ENCODE measurements around the gene IL17RD. TPM values are rescaled to one million over a fixed set of nuclear protein-coding genes. Genes with fewer than 3 reads are reported as not detected.

The IL17RD gene
- total and polyA plus RNA-seq, 10 of the 15 experiments (the other 5 are each of a cell fraction or from before 2014, with no cell fraction given) = 0.01 to 0.08 (median 0.04) TPM; not detected in 3

DNA sequence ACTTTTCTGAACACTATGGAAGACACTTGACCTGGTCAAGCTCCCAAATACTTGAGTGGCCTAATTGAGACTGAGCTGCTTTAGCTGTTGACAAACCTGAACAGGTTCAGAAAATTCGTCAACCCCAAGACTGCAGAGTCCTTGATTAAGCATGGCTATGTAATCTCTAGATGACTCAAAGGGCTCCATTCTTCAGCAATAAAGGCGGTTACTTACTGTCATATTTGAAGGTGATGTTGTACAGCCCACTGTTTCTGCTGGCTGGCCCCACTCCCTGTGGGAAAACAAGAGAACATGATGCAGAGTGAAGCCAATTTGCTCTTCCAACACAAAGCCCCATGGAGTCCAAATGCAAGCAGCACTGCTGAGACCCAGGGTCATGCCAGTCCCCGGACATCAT lies 45.1 kb downstream of the IL17RD start:
- Histone ChIP-seq H3K4me1 (ENCODE audit: control insufficient read depth, insufficient read depth, low read length) (no peaks in the 10 kb centered on the region), H3K27ac (ENCODE audit: control insufficient read depth, insufficient read depth) (no peak overlapping the region), H3K79me2 (ENCODE audit: control insufficient read depth, insufficient read depth, low read length) (no peaks in the 10 kb centered on the region), H2AFZ (ENCODE audit: control insufficient read depth, low read depth, low read length) (no peak overlapping the region), H3K4me3 (no peak overlapping the region), H3K9me3 (replicated peaks; ENCODE audit: control insufficient read depth, insufficient read depth, low read length) (no peaks in the 10 kb centered on the region), H3K4me2 (ENCODE audit: control insufficient read depth, insufficient read depth) (no peak overlapping the region), H3K27me3 (replicated peaks in 1 of 2; ENCODE audit: control insufficient read depth in 2 of 2, insufficient read depth in 2 of 2, low read length in 1 of 2) (peaks cover 3 to 4% of the 10 kb centered on the region in 2 experiments), H3K9ac (ENCODE audit: control insufficient read depth, insufficient read depth, low read length) (no peak overlapping the region), H3K36me3 (ENCODE audit: control insufficient read depth in 2 of 2, insufficient read depth in 2 of 2, low read length in 1 of 2) (no peaks in the 10 kb centered on the region), H4K20me1 (ENCODE audit: control insufficient read depth, insufficient read depth) (no peaks in the 10 kb centered on the region)
- no TSS peak for BruUV-seq (replicated peaks)
- POLR2A ChIA-PET = interaction anchor here (0.6 kb wide), 1 partner anchor 305 kb away, joined by 5 read pairs; no protein-coding TSS in a partner anchor
- WGBS (ENCODE audit: insufficient coverage, insufficient replicate concordance, low lambda C conversion rate, missing lambda C conversion rate) = 51% methylated on average over 3 of the region's 3 CpGs
- no peak for FAIRE-seq
- no peak for TF ChIP-seq NFXL1 (IDR thresholded peaks at IDR 0.05; ENCODE audit: borderline replicate concordance)
- TF ChIP-seq CBFB (IDR thresholded peaks at IDR 0.05; ENCODE audit: low read depth) = no peak
- TF ChIP-seq NFYA (IDR thresholded peaks at IDR 0.05; ENCODE audit: borderline replicate concordance, low read depth, low read length) = no peak
- no peak for TF ChIP-seq ZNF622 (IDR thresholded peaks at IDR 0.05)
- TF ChIP-seq CBX3 (IDR thresholded peaks at IDR 0.05; ENCODE audit: borderline replicate concordance, low read depth) = no peak
- no peak for TF ChIP-seq TCF12 (IDR thresholded peaks at IDR 0.05; ENCODE audit: low read depth, low read length)
- TF ChIP-seq, protein P1, sequence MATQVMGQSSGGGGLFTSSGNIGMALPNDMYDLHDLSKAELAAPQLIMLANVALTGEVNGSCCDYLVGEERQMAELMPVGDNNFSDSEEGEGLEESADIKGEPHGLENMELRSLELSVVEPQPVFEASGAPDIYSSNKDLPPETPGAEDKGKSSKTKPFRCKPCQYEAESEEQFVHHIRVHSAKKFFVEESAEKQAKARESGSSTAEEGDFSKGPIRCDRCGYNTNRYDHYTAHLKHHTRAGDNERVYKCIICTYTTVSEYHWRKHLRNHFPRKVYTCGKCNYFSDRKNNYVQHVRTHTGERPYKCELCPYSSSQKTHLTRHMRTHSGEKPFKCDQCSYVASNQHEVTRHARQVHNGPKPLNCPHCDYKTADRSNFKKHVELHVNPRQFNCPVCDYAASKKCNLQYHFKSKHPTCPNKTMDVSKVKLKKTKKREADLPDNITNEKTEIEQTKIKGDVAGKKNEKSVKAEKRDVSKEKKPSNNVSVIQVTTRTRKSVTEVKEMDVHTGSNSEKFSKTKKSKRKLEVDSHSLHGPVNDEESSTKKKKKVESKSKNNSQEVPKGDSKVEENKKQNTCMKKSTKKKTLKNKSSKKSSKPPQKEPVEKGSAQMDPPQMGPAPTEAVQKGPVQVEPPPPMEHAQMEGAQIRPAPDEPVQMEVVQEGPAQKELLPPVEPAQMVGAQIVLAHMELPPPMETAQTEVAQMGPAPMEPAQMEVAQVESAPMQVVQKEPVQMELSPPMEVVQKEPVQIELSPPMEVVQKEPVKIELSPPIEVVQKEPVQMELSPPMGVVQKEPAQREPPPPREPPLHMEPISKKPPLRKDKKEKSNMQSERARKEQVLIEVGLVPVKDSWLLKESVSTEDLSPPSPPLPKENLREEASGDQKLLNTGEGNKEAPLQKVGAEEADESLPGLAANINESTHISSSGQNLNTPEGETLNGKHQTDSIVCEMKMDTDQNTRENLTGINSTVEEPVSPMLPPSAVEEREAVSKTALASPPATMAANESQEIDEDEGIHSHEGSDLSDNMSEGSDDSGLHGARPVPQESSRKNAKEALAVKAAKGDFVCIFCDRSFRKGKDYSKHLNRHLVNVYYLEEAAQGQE (IDR thresholded peaks at IDR 0.05; ENCODE audit: low read depth, low read length) = no peak
- no peak for TF ChIP-seq MLLT1 (IDR thresholded peaks at IDR 0.05)
- TF ChIP-seq CHD2 (IDR thresholded peaks at IDR 0.05; ENCODE audit: borderline replicate concordance, low read depth, low read length) = no peak
- no peak for TF ChIP-seq ZNF207 (IDR thresholded peaks at IDR 0.05; ENCODE audit: borderline replicate concordance)
- TF ChIP-seq CUX1 (IDR thresholded peaks at IDR 0.05; ENCODE audit: insufficient replicate concordance, low read depth, low read length) = no peak
- TF ChIP-seq RFX5 (IDR thresholded peaks at IDR 0.05; ENCODE audit: low read depth, low read length) = no peak
- no peak for TF ChIP-seq GABPA (IDR thresholded peaks at IDR 0.05; ENCODE audit: low read depth)
- RAD21 ChIA-PET (ENCODE audit: unreplicated experiment) = no interaction called here
- intact Hi-C loops (cut with micrococcal nuclease; ENCODE audit: unreplicated experiment) (no loop called here), in situ Hi-C loops (cut with MboI) (no loop called here)
- CTCF ChIA-PET = no interaction called here
- SMC1A ChIA-PET (ENCODE audit: uncharacterized antibody, unreplicated experiment) = interaction anchor here (1.0 kb wide), 1 partner anchor 20 kb away, joined by 4 read pairs; no protein-coding TSS in a partner anchor
- ATAC-seq = no peak
- no peak for DNase-seq (ENCODE audit: low read depth, low spot score)

Measured in GM12878 (cell line).